GM19238 (cell line): ENCODE data around the gene KIDINS220.

ENCODE experiments used
- DNase-seq: peaks from one replicate; pipeline ENCODE4 v3.0.0; 2011; ENCODE audit warnings: low spot score; ENCODE audit not compliant: insufficient read length

Gene KIDINS220

GRCh38 chr2:8805278-8806210 is 31.9 kb downstream of the KIDINS220 start:
- DNase-seq: no peak

- peak; percentile 22 for DNase-seq
These were observed 33.6 kb downstream of the KIDINS220 start for GRCh38 chr2:8803658-8804379.

DNA sequence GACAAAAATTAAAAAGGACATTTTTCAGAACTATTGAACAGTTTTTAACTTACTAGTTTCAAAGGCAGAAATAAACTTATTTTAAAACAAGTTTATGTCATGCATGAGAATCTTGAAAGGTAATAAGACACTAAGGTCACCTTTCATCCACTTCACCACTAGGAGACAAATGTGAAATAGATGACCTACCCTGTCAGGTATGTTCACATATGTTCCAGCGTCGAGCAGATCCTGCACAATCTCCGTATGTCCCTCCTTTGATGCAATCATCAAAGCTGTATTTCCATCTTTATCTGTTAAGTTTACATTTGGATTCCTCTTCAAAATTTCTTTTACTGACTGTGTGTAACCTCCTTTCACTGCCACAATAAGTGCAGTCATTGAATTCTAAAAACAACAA is 34.7 kb downstream of the KIDINS220 start:
- no peak for DNase-seq

GRCh38 chr2:8800821-8801220 is 36.6 kb downstream of the KIDINS220 start:
- no peak for DNase-seq

- no peak for DNase-seq
These were observed 37.2 kb downstream of the KIDINS220 start for GRCh38 chr2:8800218-8800617.

DNA sequence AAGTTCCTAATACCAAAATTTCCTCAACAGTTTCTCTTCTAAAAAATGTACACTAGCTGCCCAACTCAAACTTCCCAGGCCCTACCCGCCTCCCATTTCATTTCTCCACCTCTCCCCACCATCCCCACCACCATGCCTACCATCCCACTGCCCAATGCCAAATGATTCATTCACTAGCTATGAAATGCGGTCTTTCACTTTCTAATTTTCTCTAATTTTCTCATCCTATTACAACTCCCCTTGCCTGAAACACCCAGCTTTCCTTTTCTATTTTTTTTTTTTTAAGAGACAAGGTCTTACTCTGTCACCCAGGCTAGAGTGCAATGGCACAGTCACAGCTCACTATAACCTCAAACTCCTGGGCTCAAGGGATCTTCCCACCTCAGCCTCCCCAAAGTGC is 38.4 kb downstream of the KIDINS220 start:
- no peak for DNase-seq

- DNase-seq: no peak
These were observed 39.0 kb downstream of the KIDINS220 start for GRCh38 chr2:8798393-8798792.

DNA sequence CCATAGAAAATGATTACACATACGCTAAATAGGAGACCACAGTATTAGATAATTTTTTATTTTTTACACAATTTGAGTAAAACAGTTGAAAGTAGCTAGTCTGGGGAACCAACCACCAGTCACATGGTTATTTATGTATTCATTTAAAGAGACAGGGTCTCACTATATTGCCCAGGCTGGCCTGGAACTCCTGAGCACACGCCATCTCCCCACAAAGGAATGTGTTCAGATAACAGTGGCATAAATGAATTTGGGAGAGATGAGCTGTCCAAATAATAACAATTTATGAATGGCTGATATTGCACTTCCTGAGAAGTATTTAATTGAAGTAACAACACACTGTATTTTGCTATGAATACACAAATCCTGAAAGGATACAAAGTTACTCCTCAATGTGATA is 39.7 kb downstream of the KIDINS220 start:
- no peak for DNase-seq

DNA sequence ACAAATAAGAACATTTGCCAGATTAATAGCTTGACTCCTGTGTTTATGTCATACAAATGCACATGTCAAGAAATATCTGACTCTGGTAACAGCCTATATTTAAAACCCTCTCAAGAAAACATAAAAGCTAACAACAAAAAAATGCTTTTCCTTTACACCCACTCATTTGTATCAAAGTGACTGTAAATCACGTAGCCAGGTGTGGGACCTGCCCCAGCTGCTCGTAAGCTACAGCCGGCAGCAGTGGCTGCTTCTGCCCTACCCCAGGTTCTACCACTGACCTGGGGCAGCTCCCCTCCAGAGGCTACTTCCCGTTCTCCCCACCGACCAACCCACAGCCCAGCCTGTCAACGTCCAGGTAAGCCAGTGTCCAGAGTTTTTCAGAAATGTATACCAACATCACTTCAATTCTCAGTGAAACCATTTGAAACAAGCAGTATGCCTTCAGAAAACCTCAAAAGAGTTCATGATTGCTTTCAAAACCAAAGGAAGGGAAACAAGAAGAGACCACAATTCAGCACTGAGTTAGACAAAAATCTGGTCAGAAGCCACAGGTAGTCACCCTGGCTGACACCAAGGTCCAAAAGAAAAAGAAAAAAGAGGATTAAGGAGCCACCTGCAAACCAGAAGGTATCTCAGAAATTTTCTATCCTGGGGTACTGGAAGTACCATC is 40.4 kb downstream of the KIDINS220 start:
- DNase-seq: no peak

DNA sequence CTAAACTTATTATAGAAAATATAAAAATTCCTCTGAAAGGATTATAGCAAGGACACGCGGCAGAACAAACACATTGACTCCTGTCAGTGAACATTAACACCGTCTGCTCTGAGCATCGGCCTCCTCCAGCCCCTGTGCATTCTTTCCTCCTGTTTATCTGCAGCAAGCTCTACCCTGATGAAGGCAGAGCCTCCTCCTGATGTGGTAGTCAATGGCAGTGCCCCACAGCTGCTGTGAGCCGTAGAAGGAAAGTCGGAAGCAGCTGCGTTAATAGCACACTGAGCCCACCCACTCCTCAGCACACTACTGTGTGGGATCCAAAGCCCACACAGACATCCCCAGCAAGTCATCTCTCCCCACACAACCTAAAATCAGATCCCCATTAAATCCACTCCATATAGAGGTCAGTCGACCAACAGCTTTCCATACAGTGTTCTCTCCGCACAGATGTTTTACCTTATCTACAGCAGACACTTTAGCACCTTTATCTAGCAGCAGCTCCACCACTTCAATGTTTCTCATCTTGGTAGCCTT is 41.0 kb downstream of the KIDINS220 start:
- no peak for DNase-seq

DNA sequence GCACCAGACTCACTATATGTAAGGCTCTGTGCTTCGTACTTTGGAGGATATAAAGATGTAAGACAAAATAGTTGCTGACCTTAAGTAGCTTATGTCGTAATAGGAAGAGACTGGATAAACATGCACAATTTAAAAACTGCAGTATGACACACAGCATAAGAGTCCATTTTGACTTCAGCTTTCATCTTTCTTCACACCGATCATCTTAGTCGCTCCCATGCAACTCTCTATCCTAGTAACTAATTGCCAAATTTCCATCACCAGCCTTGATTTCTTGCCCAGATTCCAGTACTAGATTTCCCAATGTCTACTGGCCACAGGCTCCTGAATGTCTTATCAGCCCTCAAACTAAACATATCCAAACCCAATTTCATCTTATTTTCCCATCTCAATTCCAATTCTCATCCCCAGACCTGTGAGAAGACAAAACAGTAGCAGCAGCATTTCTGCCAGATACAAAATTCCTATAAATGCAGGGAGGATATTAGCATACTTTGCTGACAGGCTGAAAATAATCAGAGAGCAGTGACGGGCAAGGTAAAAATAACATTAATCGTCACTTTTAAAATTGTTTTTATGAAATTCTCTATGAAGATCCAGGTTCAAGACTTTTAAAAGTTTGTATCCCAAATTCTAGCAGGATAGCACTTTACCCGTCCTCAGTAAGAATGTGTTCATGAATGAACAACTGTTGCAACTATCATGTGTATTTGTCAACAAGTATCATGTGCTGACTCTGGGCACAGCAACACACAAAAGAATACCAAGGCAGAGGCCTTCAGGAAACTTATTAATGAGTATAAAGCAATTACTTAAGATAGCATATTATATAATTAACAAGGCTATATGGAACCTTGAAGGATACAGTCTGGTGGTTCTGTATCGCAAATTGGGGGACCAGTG is 42.2 kb downstream of the KIDINS220 start:
- no peak for DNase-seq

DNA sequence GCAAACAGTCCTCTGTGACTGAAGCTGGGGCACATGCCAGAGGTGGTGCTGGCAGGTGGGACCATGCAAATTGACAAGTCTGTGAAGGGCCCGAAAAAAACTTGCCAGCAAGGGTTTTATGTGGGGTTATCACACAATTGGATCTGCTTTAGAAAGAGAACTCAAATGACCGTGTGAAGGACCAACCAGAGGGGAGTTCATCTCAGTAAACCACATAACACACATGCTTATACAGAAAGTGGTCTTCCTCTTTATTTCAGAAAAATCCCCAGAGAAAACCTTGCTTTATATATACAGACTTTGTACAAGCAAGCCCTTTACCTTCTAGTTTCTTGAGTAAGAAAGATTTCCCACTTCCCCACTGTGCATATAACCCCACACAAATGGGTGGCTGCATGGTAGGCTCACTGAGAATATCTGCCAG is 46.7 kb downstream of the KIDINS220 start:
- DNase-seq: no peak

DNA sequence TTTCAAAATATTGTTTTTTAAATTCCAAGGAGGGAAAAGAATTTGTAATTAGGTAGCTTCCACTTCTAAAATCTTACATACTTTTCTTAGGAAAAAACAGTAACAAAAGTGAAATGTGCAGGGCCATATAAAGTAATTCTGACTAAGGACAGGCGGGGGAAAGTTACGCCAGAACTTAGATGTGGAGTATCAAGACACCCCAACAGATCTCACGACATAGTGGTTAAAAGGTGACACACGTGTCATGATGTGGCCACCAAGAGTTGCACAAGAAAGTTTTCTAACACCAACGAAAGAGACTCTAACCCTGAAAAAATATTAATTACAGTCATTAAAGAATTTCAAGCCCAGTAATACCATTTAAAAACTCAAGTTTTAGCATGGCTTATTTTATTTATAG is 51.0 kb downstream of the KIDINS220 start:
- no peak for DNase-seq

DNA sequence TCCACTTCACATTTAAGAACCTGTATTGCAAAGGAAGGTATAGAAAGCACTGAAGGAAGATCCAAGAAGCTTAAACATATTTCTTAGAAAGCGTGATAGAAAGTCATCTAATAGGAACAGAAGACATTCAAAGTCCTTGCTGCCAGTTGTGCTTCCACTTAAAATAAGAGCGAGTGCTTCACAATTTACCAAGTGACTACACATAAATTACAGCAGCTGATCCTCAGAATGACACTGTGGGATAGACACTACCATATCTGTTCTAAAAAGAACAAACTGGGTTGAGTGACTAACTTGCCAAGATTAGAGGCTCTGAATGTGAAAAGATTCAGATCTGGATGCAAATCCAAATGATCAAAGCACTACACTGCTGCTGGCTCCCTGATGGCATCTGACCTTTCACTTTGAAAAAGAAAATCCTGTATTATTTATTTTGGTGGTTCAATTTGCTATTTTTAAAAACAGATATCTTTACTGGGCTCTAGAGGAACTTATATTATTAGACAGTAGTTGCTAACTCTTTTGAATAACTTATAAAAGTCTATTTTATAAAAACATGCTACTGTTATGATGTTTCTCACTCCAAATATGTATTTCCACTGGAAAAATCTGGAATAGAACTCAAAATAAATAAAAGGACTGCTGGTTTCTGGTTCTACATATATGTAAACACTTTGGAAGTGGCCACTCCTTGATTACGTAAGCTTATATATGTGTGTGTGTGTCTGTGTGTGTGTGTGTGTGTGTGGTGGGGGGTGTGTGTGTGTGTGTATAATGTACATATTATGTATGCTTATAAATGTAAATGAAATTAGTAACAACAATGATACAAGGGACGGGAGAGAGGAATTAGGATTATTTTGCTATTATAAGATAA is 57.4 kb downstream of the KIDINS220 start:
- no peak for DNase-seq

DNA sequence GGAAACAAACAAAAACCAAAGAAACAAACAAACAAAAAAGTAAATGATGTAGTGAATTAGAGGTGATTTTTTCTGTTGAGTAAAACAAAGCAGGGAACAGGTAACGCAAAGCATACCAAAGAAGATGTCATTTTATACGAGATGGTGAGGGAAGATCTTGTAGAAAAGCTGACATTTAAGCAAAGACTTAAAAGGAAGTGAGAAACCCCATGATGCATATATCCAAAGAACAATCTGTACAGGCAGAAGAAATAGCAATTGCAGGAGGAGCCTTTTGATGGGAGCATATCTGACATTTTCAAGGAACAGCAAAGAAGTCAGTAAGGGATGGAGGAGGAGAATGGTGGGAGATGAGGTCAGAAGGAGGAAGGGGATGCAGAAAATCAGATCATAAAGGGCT is 63.0 kb downstream of the KIDINS220 start:
- DNase-seq: no peak

DNA sequence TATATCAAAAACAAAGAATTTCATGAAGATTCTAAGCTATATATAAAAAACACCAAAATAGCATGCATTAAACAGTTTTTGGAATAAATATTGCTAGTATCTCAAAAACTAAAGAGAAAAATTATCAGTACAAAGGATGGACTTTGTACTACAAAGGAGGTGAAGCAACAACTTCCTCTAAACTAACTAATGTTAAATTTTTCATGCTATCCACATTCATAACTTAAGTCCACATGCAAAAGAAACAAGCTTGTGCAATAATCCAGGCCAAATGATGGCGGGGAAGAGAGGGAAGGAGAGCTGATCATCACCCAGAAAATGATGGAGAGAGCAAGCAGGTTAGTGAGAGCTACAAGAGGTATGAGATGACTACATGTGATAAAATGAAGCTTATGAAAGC is 70.1 kb downstream of the KIDINS220 start:
- DNase-seq: no peak

GRCh38 chr2:8761529-8762164 is 75.8 kb downstream of the KIDINS220 start:
- DNase-seq: no peak

- DNase-seq: no peak
These were observed 80.7 kb downstream of the KIDINS220 start for GRCh38 chr2:8756716-8757115.

DNA sequence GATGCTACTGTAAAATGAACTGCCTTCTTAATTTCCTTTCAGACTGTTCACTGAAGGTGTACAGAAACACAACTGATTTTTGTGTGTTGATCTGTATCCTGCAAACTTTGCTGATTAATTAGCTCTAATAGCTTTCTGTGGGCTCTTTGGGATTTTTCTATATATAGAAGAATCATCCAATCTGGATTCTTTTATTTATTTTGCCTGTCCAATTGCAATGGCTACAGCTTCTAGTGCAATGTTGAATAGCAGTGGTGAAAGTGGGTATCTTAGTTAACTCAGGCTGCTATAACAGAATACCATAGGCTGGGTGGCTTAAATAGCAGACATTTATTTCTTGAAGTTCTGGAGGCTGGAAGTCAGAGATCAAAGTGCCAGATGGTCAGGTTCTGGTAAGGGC is 81.2 kb downstream of the KIDINS220 start:
- DNase-seq: no peak
